Mesendoderm (in vitro differentiated cells): ENCODE measurements around the gene FRMPD4.

Source experiments
- DNase-seq: peaks from one replicate; pipeline ENCODE4 v3.0.0; 2013
- H2AK5ac ChIP-seq: 2 replicates; pipeline ENCODE4 v1.6.1; 2013; ENCODE audit warnings: low read length, inconsistent platforms
- H2BK120ac ChIP-seq: 2 replicates; pipeline ENCODE4 v1.6.1; 2013; ENCODE audit warnings: low read depth, mild to moderate bottlenecking, low read length, moderate library complexity, mixed read lengths
- H2BK15ac ChIP-seq: replicated peaks from 2 replicates; pipeline ENCODE4 v1.6.1; 2013; ENCODE audit warnings: low read depth, mild to moderate bottlenecking, moderate library complexity
- H2BK5ac ChIP-seq: 2 replicates; pipeline ENCODE4 v1.6.1; 2013; ENCODE audit warnings: low read length, inconsistent platforms
- H3K18ac ChIP-seq: 2 replicates; pipeline ENCODE4 v1.6.1; 2013; ENCODE audit warnings: mild to moderate bottlenecking, low read length, mixed read lengths
- H3K23ac ChIP-seq: one replicate; pipeline ENCODE4 v1.6.1; 2013; ENCODE audit warnings: low read length
- H3K27ac ChIP-seq: 2 replicates; pipeline ENCODE4 v1.5.1; 2013; ENCODE audit warnings: low read depth, mild to moderate bottlenecking, inconsistent platforms, low read length, moderate library complexity
- H3K27me3 ChIP-seq: 2 replicates; pipeline ENCODE4 v1.6.1; 2013; ENCODE audit warnings: low read length, control low read depth, mild to moderate bottlenecking, inconsistent platforms; ENCODE audit not compliant: insufficient read depth, poor library complexity
- H3K36me3 ChIP-seq: 2 replicates; pipeline ENCODE4 v1.6.1; 2013; ENCODE audit warnings: low read length, inconsistent platforms; ENCODE audit not compliant: control insufficient read depth, insufficient read depth
- H3K4ac ChIP-seq: one replicate; pipeline ENCODE4 v1.6.1; 2013; ENCODE audit warnings: low read depth, mild to moderate bottlenecking, low read length, moderate library complexity
- H3K4me1 ChIP-seq: 2 replicates; pipeline ENCODE4 v1.6.1; 2013; ENCODE audit warnings: low read depth, low read length, inconsistent platforms; ENCODE audit not compliant: control insufficient read depth
- H3K4me2 ChIP-seq: 2 replicates; pipeline ENCODE4 v1.6.1; 2013; ENCODE audit warnings: low read length
- H3K4me3 ChIP-seq: 2 replicates; pipeline ENCODE4 v1.5.1; 2013; ENCODE audit warnings: mild to moderate bottlenecking, low read length
- H3K56ac ChIP-seq: one replicate; pipeline ENCODE4 v1.6.1; 2013; ENCODE audit warnings: low read length
- H3K79me1 ChIP-seq: 2 replicates; pipeline ENCODE4 v1.6.1; 2013; ENCODE audit warnings: low read length, inconsistent platforms
- H3K79me2 ChIP-seq: 2 replicates; pipeline ENCODE4 v1.6.1; 2013; ENCODE audit warnings: mild to moderate bottlenecking, low read length; ENCODE audit not compliant: control insufficient read depth, insufficient read depth
- H3K9ac ChIP-seq: 2 replicates; pipeline ENCODE4 v1.6.1; 2013; ENCODE audit warnings: low read length, inconsistent platforms
- H4K5ac ChIP-seq: one replicate; pipeline ENCODE4 v1.6.1; 2013; ENCODE audit warnings: low read length
- H4K8ac ChIP-seq: one replicate; pipeline ENCODE4 v1.6.1; 2013; ENCODE audit warnings: low read depth, mild to moderate bottlenecking, control low read depth, low read length, moderate library complexity
- WGBS: extraction: QIAGEN DNeasy Blood & Tissue Kit; methylation state at CpG from one replicate; pipeline ENCODE4 v1.1.7; 2013; ENCODE audit warnings: low lambda C conversion rate, missing lambda C conversion rate; ENCODE audit not compliant: insufficient coverage; ENCODE audit errors: extremely low coverage; 5-methylcytosine and 5-hydroxymethylcytosine counted together

The FRMPD4 gene

GRCh38 chrX:12747433-12747832 is 609.2 kb downstream of the FRMPD4 start:
- Histone ChIP-seq H3K4me3 (no peak overlapping the region), H3K9ac (no peak overlapping the region), H3K4me1 (no peaks in the 10 kb centered on the region), H3K4ac (no peak overlapping the region), H4K5ac (no peak overlapping the region), H2AK5ac (no peak overlapping the region), H3K23ac (no peak overlapping the region), H3K18ac (no peak overlapping the region), H3K79me1 (no peaks in the 10 kb centered on the region), H2BK15ac (no peak overlapping the region), H2BK5ac (no peak overlapping the region), H2BK120ac (no peak overlapping the region), H3K56ac (no peak overlapping the region), H3K4me2 (no peak overlapping the region), H3K36me3 (no peaks in the 10 kb centered on the region), H3K27ac (no peak overlapping the region), H3K79me2 (no peaks in the 10 kb centered on the region), H4K8ac (no peak overlapping the region), H3K27me3 (no peaks in the 10 kb centered on the region)
- WGBS: no CpG with 5 or more reads among the region's 1 CpG
- peak; percentile 2 for DNase-seq

GRCh38 chrX:12751887-12752286 is 613.6 kb downstream of the FRMPD4 start:
- H3K9ac ChIP-seq: no peak overlapping the region
- no peak overlapping the region for H4K8ac ChIP-seq

GRCh38 chrX:12753366-12753765 is 615.1 kb downstream of the FRMPD4 start:
- Histone ChIP-seq H3K4me1 (no peaks in the 10 kb centered on the region), H3K79me1 (no peaks in the 10 kb centered on the region), H2BK5ac (no peak overlapping the region), H3K23ac (no peak overlapping the region), H3K4ac (no peak overlapping the region), H3K27me3 (no peaks in the 10 kb centered on the region), H3K4me2 (no peak overlapping the region), H3K56ac (no peak overlapping the region), H2BK120ac (no peak overlapping the region), H3K9ac (no peak overlapping the region), H3K4me3 (no peak overlapping the region), H3K36me3 (no peaks in the 10 kb centered on the region), H3K27ac (no peak overlapping the region), H3K79me2 (no peaks in the 10 kb centered on the region), H4K8ac (no peak overlapping the region), H2BK15ac (no peak overlapping the region), H4K5ac (no peak overlapping the region), H3K18ac (no peak overlapping the region), H2AK5ac (no peak overlapping the region)
- no CpG with 5 or more reads among the region's 2 CpGs for WGBS
- DNase-seq: no peak

More at GRCh38 chrX:12751887-12752286, 613.6 kb downstream of the FRMPD4 start:
- no peaks in the 10 kb centered on the region for H3K27me3 ChIP-seq
- WGBS: no CpG with 5 or more reads among the region's 1 CpG
- no peak overlapping the region for H3K4me2 ChIP-seq
- no peak overlapping the region for H4K5ac ChIP-seq
- no peaks in the 10 kb centered on the region for H3K4me1 ChIP-seq
- H3K4me3 ChIP-seq: no peak overlapping the region
- H3K56ac ChIP-seq: no peak overlapping the region
- no peak overlapping the region for H3K18ac ChIP-seq
- H2BK5ac ChIP-seq: no peak overlapping the region
- no peak overlapping the region for H2BK15ac ChIP-seq
- H3K23ac ChIP-seq: no peak overlapping the region
- H3K27ac ChIP-seq: no peak overlapping the region
- no peak overlapping the region for H2AK5ac ChIP-seq
- no peak for DNase-seq
- no peaks in the 10 kb centered on the region for H3K36me3 ChIP-seq
- H3K79me2 ChIP-seq: no peaks in the 10 kb centered on the region
- H2BK120ac ChIP-seq: no peak overlapping the region
- H3K4ac ChIP-seq: no peak overlapping the region
- H3K79me1 ChIP-seq: no peaks in the 10 kb centered on the region

DNA sequence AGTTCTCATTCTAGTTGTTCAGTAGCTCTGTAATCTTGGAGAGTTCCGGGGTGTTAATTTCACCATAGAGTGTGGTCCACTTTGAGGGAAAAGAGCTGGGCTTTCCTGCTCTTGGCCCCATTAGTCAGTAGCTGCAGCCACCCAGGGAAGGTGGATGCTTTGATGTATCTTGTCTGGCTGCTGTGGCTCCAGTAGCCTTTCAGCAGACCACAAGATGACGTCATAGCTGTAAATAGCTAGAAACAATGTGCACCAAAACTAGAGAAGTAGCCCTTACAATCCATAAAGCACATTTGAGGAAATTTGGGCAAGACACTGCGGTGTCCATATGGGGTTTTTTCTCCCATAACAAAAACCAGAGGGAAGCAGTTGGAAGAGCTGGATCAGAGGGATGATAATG is 620.0 kb downstream of the FRMPD4 start:
- no peak for DNase-seq
- no peaks in the 10 kb centered on the region for H3K36me3 ChIP-seq
- H4K8ac ChIP-seq: no peak overlapping the region
- H3K27me3 ChIP-seq: no peaks in the 10 kb centered on the region
- H3K9ac ChIP-seq: no peak overlapping the region
- no peak overlapping the region for H3K23ac ChIP-seq
- no peaks in the 10 kb centered on the region for H3K79me1 ChIP-seq
- H3K4ac ChIP-seq: no peak overlapping the region
- no peak overlapping the region for H3K27ac ChIP-seq
- no peak overlapping the region for H2BK120ac ChIP-seq
- H3K4me2 ChIP-seq: no peak overlapping the region
- no peaks in the 10 kb centered on the region for H3K79me2 ChIP-seq
- H3K56ac ChIP-seq: no peak overlapping the region
- no CpG with 5 or more reads among the region's 3 CpGs for WGBS
- H4K5ac ChIP-seq: no peak overlapping the region
- no peak overlapping the region for H2AK5ac ChIP-seq
- no peak overlapping the region for H3K18ac ChIP-seq
- H2BK5ac ChIP-seq: no peak overlapping the region
- no peaks in the 10 kb centered on the region for H3K4me1 ChIP-seq
- H2BK15ac ChIP-seq: no peak overlapping the region
- no peak overlapping the region for H3K4me3 ChIP-seq

- Histone ChIP-seq H4K5ac (no peak overlapping the region), H3K4me3 (no peak overlapping the region), H3K9ac (no peak overlapping the region), H2AK5ac (no peak overlapping the region), H3K4ac (no peak overlapping the region), H3K4me1 (no peaks in the 10 kb centered on the region), H3K79me2 (no peaks in the 10 kb centered on the region), H4K8ac (no peak overlapping the region), H2BK15ac (no peak overlapping the region), H2BK5ac (no peak overlapping the region), H3K27me3 (no peaks in the 10 kb centered on the region), H2BK120ac (no peak overlapping the region), H3K23ac (no peak overlapping the region), H3K56ac (no peak overlapping the region), H3K4me2 (no peak overlapping the region), H3K27ac (no peak overlapping the region), H3K36me3 (no peaks in the 10 kb centered on the region), H3K18ac (no peak overlapping the region), H3K79me1 (no peaks in the 10 kb centered on the region)
- no peak for DNase-seq
- no CpG with 5 or more reads among the region's 2 CpGs for WGBS
These were observed 629.6 kb downstream of the FRMPD4 start for GRCh38 chrX:12767856-12768255.

GRCh38 chrX:12768491-12768890 is 630.2 kb downstream of the FRMPD4 start:
- DNase-seq: no peak
- Histone ChIP-seq H2BK120ac (no peak overlapping the region), H3K9ac (no peak overlapping the region), H3K27me3 (no peaks in the 10 kb centered on the region), H3K4me3 (no peak overlapping the region), H3K79me2 (no peaks in the 10 kb centered on the region), H3K27ac (no peak overlapping the region), H3K36me3 (no peaks in the 10 kb centered on the region), H2BK15ac (no peak overlapping the region), H4K5ac (no peak overlapping the region), H4K8ac (no peak overlapping the region), H3K79me1 (no peaks in the 10 kb centered on the region), H3K18ac (no peak overlapping the region), H2BK5ac (no peak overlapping the region), H3K4me1 (no peaks in the 10 kb centered on the region), H2AK5ac (no peak overlapping the region), H3K56ac (no peak overlapping the region), H3K4me2 (no peak overlapping the region), H3K4ac (no peak overlapping the region), H3K23ac (no peak overlapping the region)
- no CpG with 5 or more reads among the region's 4 CpGs for WGBS
